GM23338 (cell line): Measurements from ENCODE around the gene MUC13. TPM values are rescaled to one million over a fixed set of nuclear protein-coding genes. Genes with fewer than 3 reads are reported as not detected.

ENCODE experiments used
- ATAC-seq: fragments of 200-7000 bp; cut with Tn5 transposase; 3 replicates; pipeline ENCODE4 v1.9.1; 2020
- DNase-seq: peaks from one replicate; pipeline ENCODE4 v3.0.0-alpha.2; 2015; ENCODE audit warnings: low spot score
- H2AFZ ChIP-seq: fragments of 200-600 bp; sonication (generic); 2 replicates; pipeline ENCODE4 v1.8.0; 2016; ENCODE audit warnings: antibody characterized with exemption, mild to moderate bottlenecking, moderate library complexity
- H3F3A ChIP-seq: fragments of 200-600 bp; sonication (generic); replicated peaks from 2 replicates; pipeline ENCODE4 v1.8.0; 2017; ENCODE audit warnings: antibody characterized with exemption, mixed run types, low read depth
- H3K27ac ChIP-seq: fragments of 200-600 bp; sonication (generic); 2 replicates; pipeline ENCODE4 v1.6.1; 2016; ENCODE audit warnings: low read depth
- H3K27me3 ChIP-seq: fragments of 200-600 bp; sonication (generic); 2 replicates; pipeline ENCODE4 v1.8.0; 2016; ENCODE audit warnings: mild to moderate bottlenecking, mixed run types, moderate library complexity; ENCODE audit not compliant: insufficient read depth
- H3K36me3 ChIP-seq: fragments of 200-600 bp; sonication (generic); 2 replicates; pipeline ENCODE4 v1.8.0; 2016; ENCODE audit warnings: mild to moderate bottlenecking; ENCODE audit not compliant: insufficient read depth
- H3K4me1 ChIP-seq: fragments of 200-600 bp; sonication (generic); 2 replicates; pipeline ENCODE4 v1.8.0; 2016; ENCODE audit warnings: mild to moderate bottlenecking, moderate library complexity; ENCODE audit not compliant: insufficient read depth
- H3K4me2 ChIP-seq: fragments of 200-600 bp; sonication (generic); 2 replicates; pipeline ENCODE4 v1.7.1; 2017; ENCODE audit warnings: mixed run types
- H3K4me3 ChIP-seq: fragments of 200-600 bp; sonication (generic); 2 replicates; pipeline ENCODE4 v1.6.1; 2016; ENCODE audit warnings: mixed run types
- H3K79me2 ChIP-seq: fragments of 200-600 bp; sonication (generic); replicated peaks from 2 replicates; pipeline ENCODE4 v1.8.0; 2017; ENCODE audit warnings: mild to moderate bottlenecking; ENCODE audit not compliant: insufficient read depth
- H3K9me2 ChIP-seq: fragments of 200-600 bp; sonication (generic); 2 replicates; pipeline ENCODE4 v1.8.0; 2017; ENCODE audit not compliant: insufficient read depth
- H4K20me1 ChIP-seq: fragments of 200-600 bp; sonication (generic); replicated peaks from 2 replicates; pipeline ENCODE4 v1.8.0; 2017; ENCODE audit warnings: mild to moderate bottlenecking; ENCODE audit not compliant: insufficient read depth
- H3K27ac Mint-ChIP-seq: 2 replicates; pipeline ENCODE4 v1.8.0; 2020; ENCODE audit warnings: inconsistent platforms, mild to moderate bottlenecking, moderate library complexity, mixed read lengths
- H3K27me3 Mint-ChIP-seq: 3 replicates; pipeline ENCODE4 v1.8.0; 2022; ENCODE audit warnings: low read depth, mild to moderate bottlenecking, moderate library complexity, mixed read lengths, inconsistent platforms; ENCODE audit not compliant: insufficient read depth, poor library complexity
- H3K36me3 Mint-ChIP-seq: 3 replicates; pipeline ENCODE4 v1.8.0; 2021; ENCODE audit warnings: low read depth, mild to moderate bottlenecking, inconsistent platforms, moderate library complexity, mixed read lengths
- H3K4me1 Mint-ChIP-seq: 3 replicates; pipeline ENCODE4 v1.8.0; 2020; ENCODE audit warnings: mild to moderate bottlenecking, inconsistent platforms, mixed read lengths
- H3K4me3 Mint-ChIP-seq: 3 replicates; pipeline ENCODE4 v1.8.0; 2021; ENCODE audit warnings: moderate library complexity, mild to moderate bottlenecking, inconsistent platforms, mixed read lengths
- H3K9me3 Mint-ChIP-seq: 3 replicates; pipeline ENCODE4 v1.8.0; 2020; ENCODE audit warnings: moderate library complexity, mild to moderate bottlenecking, inconsistent platforms, mixed read lengths
- EZH2phosphoT487 ChIP-seq: fragments of 200-600 bp; sonication (generic); IDR thresholded peaks from one replicate; pipeline ENCODE4 v1.8.1; 2018; ENCODE audit warnings: antibody characterized with exemption; ENCODE audit not compliant: unreplicated experiment
- POLR2AphosphoS5 ChIP-seq: IDR thresholded peaks from 2 replicates; pipeline ENCODE4 v1.6.1; 2016; ENCODE audit warnings: antibody characterized with exemption, low read depth
- ZNF114 ChIP-seq: fragments of 250-450 bp; sonication (Bioruptor Pico); IDR thresholded peaks from 2 replicates; pipeline ENCODE4 v1.5.0; 2020; ENCODE audit warnings: mild to moderate bottlenecking, moderate library complexity
- polyA plus RNA-seq: library from polyadenylated mRNA; unstranded; fragments of >200 nt; fragmentation: Nextera tagmentation; extraction: Ambion mirVana; gene quantifications from 2 replicates; pipeline ENCODE4 v1.2.1, GENCODE V29; 2016
- total RNA-seq: library from RNA; depleted of rRNA; stranded (reverse); fragments of >200 nt; shearing (Covaris generic); gene quantifications from 2 replicates; pipeline ENCODE4 v1.2.3, GENCODE V29; 2014
- TF ChIP-seq, protein P1 (sequence below): fragments of 250-450 bp; sonication (Bioruptor Pico); IDR thresholded peaks from 2 replicates; pipeline ENCODE4 v1.5.0; 2020; ENCODE audit warnings: mild to moderate bottlenecking, moderate library complexity

Gene MUC13
- total and polyA plus RNA-seq, 2 experiments from 2014 or later, result not detected

DNA sequence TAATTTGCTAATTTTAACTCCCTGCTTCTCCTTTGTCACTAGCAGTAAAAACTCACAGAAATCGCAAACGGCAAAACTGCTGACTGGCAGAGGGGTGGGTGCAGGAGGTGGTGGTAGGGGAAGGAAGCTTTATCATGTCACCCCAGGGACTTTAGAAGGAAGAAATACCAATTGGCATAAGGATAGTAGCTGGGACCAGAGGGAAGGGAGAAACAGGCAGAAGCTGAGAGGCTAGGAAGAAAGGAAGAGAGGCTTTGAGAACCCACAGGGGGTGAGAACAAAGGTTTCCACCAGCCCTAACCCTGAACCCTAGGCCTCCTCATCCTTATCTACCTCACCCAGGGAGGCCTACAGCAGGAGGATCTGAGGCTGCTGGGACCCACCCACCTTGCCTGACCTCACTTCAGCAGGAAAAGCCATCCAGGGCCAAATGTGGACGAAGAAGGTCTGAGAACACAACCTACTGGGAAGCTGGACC is 58.1 kb downstream of the MUC13 start:
- Histone ChIP-seq H3K4me2 (peak overlapping the region; percentile 21; the same call in 1 of the 2 replicates), H3K27me3 (no peaks in the 10 kb centered on the region), H3K9me2 (no peaks in the 10 kb centered on the region), H3K36me3 (peaks cover 8% of the 10 kb centered on the region), H3K27ac (no peak overlapping the region), H2AFZ (no peak overlapping the region), H4K20me1 (peaks cover 43% of the 10 kb centered on the region), H3K79me2 (peaks cover 100% of the 10 kb centered on the region), H3K4me1 (peaks cover 62% of the 10 kb centered on the region), H3F3A (0 out of 2 replicates have a peak, but pooled peaks cover 4% of the 10 kb centered on the region), H3K4me3 (no peak overlapping the region)
- no peak overlapping the region for H3K27ac Mint-ChIP-seq
- ATAC-seq (peak; percentile 88), DNase-seq (peak; percentile 41)
- H3K9me3 Mint-ChIP-seq, result no peaks in the 10 kb centered on the region
- no peak for TF ChIP-seq POLR2AphosphoS5
- TF ChIP-seq, protein P1, sequence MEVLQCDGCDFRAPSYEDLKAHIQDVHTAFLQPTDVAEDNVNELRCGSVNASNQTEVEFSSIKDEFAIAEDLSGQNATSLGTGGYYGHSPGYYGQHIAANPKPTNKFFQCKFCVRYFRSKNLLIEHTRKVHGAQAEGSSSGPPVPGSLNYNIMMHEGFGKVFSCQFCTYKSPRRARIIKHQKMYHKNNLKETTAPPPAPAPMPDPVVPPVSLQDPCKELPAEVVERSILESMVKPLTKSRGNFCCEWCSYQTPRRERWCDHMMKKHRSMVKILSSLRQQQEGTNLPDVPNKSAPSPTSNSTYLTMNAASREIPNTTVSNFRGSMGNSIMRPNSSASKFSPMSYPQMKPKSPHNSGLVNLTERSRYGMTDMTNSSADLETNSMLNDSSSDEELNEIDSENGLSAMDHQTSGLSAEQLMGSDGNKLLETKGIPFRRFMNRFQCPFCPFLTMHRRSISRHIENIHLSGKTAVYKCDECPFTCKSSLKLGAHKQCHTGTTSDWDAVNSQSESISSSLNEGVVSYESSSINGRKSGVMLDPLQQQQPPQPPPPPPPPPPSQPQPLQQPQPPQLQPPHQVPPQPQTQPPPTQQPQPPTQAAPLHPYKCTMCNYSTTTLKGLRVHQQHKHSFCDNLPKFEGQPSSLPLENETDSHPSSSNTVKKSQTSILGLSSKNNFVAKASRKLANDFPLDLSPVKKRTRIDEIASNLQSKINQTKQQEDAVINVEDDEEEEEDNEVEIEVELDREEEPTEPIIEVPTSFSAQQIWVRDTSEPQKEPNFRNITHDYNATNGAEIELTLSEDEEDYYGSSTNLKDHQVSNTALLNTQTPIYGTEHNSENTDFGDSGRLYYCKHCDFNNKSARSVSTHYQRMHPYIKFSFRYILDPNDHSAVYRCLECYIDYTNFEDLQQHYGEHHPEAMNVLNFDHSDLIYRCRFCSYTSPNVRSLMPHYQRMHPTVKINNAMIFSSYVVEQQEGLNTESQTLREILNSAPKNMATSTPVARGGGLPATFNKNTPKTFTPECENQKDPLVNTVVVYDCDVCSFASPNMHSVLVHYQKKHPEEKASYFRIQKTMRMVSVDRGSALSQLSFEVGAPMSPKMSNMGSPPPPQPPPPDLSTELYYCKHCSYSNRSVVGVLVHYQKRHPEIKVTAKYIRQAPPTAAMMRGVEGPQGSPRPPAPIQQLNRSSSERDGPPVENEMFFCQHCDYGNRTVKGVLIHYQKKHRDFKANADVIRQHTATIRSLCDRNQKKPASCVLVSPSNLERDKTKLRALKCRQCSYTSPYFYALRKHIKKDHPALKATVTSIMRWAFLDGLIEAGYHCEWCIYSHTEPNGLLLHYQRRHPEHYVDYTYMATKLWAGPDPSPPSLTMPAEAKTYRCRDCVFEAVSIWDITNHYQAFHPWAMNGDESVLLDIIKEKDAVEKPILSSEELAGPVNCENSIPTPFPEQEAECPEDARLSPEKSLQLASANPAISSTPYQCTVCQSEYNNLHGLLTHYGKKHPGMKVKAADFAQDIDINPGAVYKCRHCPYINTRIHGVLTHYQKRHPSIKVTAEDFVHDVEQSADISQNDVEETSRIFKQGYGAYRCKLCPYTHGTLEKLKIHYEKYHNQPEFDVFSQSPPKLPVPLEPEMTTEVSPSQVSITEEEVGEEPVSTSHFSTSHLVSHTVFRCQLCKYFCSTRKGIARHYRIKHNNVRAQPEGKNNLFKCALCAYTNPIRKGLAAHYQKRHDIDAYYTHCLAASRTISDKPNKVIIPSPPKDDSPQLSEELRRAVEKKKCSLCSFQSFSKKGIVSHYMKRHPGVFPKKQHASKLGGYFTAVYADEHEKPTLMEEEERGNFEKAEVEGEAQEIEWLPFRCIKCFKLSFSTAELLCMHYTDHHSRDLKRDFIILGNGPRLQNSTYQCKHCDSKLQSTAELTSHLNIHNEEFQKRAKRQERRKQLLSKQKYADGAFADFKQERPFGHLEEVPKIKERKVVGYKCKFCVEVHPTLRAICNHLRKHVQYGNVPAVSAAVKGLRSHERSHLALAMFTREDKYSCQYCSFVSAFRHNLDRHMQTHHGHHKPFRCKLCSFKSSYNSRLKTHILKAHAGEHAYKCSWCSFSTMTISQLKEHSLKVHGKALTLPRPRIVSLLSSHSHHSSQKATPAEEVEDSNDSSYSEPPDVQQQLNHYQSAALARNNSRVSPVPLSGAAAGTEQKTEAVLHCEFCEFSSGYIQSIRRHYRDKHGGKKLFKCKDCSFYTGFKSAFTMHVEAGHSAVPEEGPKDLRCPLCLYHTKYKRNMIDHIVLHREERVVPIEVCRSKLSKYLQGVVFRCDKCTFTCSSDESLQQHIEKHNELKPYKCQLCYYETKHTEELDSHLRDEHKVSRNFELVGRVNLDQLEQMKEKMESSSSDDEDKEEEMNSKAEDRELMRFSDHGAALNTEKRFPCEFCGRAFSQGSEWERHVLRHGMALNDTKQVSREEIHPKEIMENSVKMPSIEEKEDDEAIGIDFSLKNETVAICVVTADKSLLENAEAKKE, result no peak
- peaks cover 15% of the 10 kb centered on the region; the same call in 2 of the 3 replicates for H3K36me3 Mint-ChIP-seq
- no peak overlapping the region for H3K4me3 Mint-ChIP-seq
- H3K4me1 Mint-ChIP-seq, result peaks cover 49% of the 10 kb centered on the region
- peaks cover 2% of the 10 kb centered on the region for H3K27me3 Mint-ChIP-seq

GRCh38 chr3:124873226-124873625 is 61.3 kb downstream of the MUC13 start:
- 0 out of 2 replicates have a peak, but pooled peaks cover 4% of the 10 kb centered on the region for H3F3A ChIP-seq
- no peaks in the 10 kb centered on the region for H3K27me3 ChIP-seq
- peak overlapping the region; percentile 26 for H3K27ac ChIP-seq
- TF ChIP-seq EZH2phosphoT487 (no peak), ZNF114 (CRISPR knock-in tag) (no peak)
- TF ChIP-seq, protein P1, result no peak
- H3K79me2 ChIP-seq, result peaks cover 99% of the 10 kb centered on the region
- Mint-ChIP-seq H3K4me3 (0 out of 3 replicates have a peak overlapping the region, but pooled peaks have one; percentile 5), H3K9me3 (no peaks in the 10 kb centered on the region), H3K4me1 (peaks cover 31% of the 10 kb centered on the region), H3K27me3 (peaks cover 6% of the 10 kb centered on the region), H3K36me3 (peaks cover 32% of the 10 kb centered on the region), H3K27ac (no peak overlapping the region)
- H4K20me1 ChIP-seq, result peaks cover 41% of the 10 kb centered on the region
- DNase-seq, result peak; percentile 58
- no peak overlapping the region for H2AFZ ChIP-seq
- peak overlapping the region; percentile 27; the same call in 1 of the 2 replicates for H3K4me2 ChIP-seq
- H3K36me3 ChIP-seq, result peaks cover 13% of the 10 kb centered on the region
- peak; percentile 55 for ATAC-seq
- no peak overlapping the region for H3K4me3 ChIP-seq
- H3K4me1 ChIP-seq, result peaks cover 37% of the 10 kb centered on the region
- no peaks in the 10 kb centered on the region for H3K9me2 ChIP-seq
